LHCN-M2 (cell line): Measurements from ENCODE around the gene EIF2S2. TPM values are rescaled to one million over a fixed set of nuclear protein-coding genes. Genes with fewer than 3 reads are reported as not detected.
"Not testable (repeated sequence)": the region's sequence is repeated elsewhere in the genome, so short reads cannot be mapped to it uniquely, and the experiment has no call there.

ENCODE experiments used
- DNase-seq: peaks from one replicate; pipeline ENCODE4 v3.0.0-alpha.2; 2012; ENCODE audit warnings: low read depth
- polyA plus RNA-seq: library from polyadenylated mRNA; unstranded; fragments of >200 nt; gene quantifications from one replicate; pipeline ENCODE4 v1.2.1, GENCODE V29; 2012; ENCODE audit warnings: missing spikeins
- total RNA-seq: library from RNA; depleted of rRNA; stranded (reverse); fragments of >200 nt; gene quantifications from 2 replicates; pipeline ENCODE4 v1.2.3, GENCODE V29; 2014; rRNA removed

EIF2S2 gene, protein sequence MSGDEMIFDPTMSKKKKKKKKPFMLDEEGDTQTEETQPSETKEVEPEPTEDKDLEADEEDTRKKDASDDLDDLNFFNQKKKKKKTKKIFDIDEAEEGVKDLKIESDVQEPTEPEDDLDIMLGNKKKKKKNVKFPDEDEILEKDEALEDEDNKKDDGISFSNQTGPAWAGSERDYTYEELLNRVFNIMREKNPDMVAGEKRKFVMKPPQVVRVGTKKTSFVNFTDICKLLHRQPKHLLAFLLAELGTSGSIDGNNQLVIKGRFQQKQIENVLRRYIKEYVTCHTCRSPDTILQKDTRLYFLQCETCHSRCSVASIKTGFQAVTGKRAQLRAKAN
- total RNA-seq = 73.9 and 83.6 TPM in 2 replicates
- polyA plus RNA-seq = 51.0 TPM

DNA sequence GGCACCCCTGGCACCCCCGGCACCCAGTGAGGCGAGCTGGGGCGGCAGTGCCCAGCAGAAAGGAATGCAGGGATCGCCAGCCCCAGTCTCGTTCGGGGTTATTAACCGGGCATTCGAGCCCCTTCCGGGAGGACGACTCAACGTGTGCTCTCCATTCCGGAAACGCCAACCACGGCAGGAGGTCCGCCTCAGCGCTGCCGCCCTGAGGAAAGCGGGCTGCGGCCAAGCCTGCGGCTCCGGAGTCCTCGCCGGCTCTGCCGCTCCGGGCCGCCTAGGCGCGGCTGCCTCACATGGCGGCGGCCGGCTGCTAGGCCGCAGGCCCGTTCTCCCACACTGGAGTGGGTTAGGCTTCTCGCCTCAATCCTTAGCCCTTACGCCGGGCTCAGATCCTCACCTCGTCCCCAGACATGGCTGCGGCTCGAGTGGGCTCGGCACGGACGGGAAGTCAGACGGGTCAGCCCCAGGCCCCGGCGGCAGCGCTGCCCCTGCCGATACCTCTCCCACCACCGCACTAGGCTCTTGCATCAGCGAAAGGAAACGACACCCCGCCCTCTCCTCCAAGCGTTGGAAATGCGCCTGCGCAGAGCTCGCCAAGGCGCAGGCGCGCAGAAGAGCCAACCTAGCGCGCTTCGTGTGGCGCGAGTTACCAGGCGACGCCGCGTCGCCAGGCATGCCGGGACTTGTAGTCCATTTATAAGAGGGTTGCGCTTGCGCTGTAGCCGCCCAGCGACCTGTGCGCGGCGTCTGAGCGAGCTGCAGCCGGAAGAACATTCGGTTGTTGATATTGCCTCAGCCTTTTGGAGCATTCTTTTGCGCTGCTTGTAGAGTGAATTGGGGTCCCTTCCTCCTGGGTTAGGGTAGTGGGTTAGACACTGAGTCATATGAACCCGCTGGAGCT, at the start of gene EIF2S2:
Gene EIF2S2, minus strand, starts transcription at position 542 of the 898 bp plus-strand sequence. Its CDS starts 133 bp downstream, at position 409.
- peak; percentile 97 for DNase-seq

DNA sequence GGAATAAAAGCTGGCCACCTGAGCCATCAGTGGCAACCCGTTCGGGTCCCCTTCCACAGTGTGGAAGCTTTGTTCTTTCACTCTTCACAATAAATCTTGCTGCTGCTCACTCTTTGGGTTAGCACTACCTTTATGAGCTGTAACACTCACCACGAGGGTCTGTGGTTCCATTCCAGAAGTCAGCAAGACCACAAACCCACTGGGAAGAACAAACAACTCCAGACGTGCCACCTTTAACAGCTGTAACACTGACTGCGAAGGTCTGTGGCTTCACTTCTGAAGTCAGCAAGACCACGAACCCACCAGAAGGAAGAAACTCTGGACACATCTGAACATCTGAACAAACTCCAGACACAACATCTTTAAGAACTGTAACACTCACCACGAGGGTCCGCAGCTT, 45.7 kb upstream of the EIF2S2 start:
- DNase-seq = peak; percentile 30

DNA sequence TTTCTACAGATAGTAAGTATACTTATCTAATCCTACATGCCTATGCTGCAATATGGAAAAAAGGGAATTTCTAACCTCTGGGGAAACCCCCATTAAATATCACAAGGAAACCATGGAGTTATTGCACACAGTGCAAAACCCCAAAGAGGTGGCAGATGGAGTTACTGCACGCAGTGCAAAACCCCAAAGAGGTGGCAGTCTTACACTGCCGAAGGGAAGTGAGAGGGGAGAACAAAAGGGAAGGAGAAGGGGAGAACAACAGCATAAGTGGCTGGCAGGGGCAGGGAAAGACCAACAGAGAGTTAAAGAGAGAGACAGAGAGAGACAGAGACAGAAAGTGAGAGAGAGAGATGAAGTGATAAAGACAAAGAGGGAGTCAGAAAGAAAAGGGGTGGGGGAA, 43.8 kb upstream of the EIF2S2 start:
- no peak for DNase-seq

DNA sequence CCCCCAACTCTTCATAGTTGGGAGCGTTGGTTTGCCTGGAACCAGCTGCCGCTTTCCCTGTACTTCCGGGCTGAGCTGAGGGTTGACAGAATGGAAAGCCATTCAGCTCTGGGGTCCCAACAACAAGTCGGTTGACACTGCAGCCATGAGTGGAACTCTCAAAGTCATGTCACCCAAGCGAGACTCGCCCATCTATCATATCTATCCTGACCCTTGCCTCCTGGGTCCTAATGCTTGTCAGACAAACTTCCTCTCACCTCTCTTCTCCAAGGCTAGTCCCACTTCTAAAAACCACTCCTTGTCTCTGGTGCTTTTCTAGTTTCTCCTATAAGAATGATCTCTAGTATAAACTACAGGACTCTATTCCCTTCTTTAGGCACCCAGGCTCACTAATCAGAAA, 41.1 kb upstream of the EIF2S2 start:
- DNase-seq = not testable (repeated sequence)

DNA sequence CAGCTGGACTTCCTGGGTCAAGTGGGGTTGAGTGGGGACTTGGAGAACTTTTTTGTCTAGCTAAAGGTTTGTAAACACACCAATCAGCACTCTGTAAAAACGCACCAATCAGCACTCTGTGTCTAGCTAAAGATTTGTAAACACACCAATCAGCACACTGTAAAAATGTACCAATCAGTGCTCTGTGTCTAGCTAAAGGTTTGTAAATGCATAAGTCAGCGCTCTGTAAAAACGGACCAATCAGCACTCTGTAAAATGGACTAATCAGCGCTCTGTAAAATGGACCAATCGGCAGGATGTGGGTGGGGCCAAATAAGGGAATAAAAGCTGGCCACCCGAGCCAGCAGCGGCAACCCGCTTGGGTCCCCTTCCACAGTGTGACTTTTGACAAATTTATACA, 40.0 kb upstream of the EIF2S2 start:
- not testable (repeated sequence) for DNase-seq

DNA sequence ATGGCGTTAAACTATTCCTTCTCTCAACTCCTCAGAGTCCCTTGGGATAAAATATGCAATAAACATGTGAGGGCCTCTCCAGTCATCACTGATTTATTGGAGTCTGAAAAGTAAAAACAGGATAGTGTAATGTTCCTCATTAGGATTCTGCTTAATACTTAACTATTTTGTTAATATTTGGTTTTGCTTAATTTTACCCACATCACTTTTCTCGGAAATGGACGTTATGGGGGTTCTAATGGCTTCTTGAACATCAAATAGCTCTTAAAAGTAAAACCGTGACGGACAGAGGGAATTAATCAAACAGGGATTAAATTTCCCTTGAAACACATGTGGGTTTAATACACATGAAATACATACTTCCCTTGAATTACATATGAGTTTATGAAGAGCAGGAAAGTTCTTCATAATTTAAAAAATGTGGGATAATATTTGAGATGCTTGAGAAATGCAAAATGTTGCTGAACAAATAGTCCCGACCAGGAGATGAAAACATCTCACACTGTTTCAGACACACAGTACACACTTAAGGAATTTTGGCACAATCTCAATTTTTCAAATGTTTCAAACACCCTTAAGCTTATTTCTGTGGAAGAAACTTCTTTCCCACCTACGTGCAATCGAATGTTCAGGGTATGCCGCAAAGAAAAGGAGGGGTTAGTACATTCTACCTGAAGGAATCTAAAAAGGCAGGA, 38.4 kb upstream of the EIF2S2 start:
- no peak for DNase-seq

DNA sequence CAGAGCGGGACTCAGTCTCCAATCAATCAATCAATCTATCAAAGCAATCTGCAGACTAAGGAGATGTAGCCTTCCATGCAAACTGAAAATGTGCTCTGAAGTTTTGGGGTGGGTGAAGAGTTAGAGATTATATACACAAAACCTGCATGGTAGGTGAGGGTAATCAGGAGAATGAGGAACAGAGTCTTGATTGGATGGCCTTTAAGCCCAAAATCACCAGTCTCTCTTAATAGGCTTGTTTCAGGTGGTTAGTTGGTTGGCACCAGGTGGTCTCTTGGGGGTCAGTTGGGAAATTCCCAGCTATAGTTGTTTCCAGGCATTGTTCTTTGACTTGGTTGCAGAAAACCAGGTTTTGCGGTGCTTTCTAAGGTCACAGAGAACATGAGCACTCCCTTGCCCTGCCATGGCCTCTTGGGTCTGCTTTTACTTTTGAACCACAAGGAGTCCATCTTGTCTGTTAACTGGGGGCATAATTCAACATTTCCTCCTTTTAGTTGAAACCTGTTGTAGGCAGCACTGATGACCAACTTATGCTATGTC, 33.3 kb upstream of the EIF2S2 start:
- DNase-seq = no peak

DNA sequence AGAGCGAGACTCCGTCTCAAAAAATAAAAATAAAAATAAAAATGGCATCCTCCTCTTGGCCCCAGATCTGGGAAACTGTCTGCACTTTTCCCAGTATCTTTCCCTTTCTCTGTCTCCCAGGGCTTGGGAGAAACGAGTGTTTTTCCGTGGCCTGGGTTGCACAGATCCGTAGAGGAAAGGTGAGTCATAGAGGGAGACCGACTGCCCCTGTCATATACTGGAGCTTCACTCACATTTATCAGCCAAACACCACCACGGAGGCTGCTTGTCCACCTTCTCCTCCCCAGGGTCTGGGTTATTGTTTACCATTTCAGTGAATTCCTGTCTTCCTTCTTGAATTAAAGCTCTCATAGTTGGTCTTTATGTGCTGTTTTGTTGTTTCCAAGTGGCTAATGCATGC, 31.9 kb upstream of the EIF2S2 start:
- DNase-seq = no peak

DNA sequence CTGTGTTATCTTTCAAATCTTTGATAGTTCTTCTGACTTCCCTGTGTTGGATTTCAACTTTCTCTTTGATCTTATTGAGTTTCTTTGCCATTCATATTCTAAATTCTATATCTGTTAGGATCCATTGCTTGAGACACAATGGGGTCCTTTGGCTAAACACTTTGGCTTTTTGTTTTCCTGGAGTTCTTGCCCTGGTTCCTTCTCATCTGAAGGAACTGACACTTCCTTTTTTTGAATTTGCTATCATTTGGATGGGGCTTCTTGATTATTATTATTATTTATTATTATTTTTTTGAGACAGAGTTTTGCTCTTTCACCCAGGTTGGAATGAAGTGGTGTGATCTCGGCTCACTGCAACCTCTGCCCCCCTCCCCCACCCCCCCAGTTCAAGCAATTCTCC, 30.1 kb upstream of the EIF2S2 start:
- no peak for DNase-seq

DNA sequence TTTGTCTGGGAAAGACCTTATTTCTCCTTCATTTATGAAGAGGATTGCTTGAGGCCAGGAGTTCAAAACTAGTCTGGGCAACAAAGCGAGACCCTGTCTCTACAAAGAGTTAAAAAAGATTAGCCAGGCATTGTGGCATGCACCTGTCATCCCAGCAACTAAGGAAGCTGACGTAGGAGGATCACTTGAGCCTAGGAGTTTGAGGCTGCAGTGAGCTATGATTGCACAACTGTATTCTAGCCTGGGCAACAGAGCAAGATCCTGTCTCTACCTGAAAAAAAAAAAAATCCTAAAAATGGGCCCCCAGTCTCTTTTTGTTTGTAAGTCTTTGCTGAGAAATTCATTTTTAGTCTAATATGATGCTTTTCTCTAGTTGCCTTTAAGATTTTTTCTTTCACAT, 29.2 kb upstream of the EIF2S2 start:
- no peak for DNase-seq

DNA sequence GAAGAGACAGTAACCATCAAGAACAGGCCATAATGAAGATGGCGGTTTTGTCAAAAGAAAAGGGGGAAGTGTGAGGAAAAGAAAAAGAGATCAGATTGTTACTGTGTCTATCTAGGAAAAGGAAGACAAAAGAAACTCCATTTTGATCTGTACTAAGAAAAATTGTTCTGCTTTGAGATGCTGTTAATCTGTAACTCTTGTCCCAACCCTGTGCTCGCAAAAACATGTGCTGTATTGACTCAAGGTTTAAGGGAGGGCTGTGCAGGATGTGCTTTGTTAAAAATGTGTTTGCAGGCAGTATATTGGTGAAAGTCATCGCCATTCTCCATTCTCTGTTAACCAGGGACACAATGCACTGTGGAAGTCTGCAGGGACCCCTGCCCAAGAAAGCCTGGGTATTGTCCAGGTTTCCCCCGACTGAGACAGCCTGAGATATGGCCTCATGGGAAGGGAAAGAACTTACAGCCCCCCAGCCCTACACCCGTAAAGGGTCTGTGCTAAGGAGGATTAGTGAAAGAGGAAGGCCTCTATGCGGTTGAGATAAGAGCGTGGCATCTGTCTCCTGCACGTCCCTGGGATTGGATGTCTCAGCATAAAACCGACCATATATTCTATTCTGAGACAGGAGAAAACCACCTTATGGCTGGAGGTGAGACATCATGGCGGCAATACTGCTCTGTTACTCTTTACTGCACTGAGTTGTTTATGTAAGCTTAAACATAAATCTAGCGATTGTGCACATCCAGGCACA, 23.7 kb upstream of the EIF2S2 start:
- not testable (repeated sequence) for DNase-seq

DNA sequence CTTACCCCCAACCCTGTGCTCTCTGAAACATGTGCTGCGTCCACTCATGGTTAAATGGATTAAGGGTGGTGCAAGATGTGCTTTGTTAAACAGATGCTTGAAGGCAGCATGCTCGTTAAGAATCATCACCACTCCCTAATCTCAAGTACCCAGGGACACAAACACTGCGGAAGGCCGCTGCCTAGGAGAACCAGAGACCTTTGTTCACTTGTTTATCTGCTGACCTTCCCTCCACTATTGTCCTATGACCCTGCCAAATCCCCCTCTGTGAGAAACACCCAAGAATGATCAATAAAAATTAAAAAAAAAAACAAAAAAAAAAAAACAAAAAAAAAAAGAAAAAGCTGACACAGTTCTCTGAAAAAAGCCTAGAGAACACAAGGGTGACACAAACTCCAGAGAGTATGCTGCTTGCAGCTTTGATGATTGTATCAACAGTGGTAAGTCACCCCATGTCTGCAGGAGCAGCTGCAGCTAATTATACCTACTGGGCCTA, 21.4 kb upstream of the EIF2S2 start:
- DNase-seq = not testable (repeated sequence)

DNA sequence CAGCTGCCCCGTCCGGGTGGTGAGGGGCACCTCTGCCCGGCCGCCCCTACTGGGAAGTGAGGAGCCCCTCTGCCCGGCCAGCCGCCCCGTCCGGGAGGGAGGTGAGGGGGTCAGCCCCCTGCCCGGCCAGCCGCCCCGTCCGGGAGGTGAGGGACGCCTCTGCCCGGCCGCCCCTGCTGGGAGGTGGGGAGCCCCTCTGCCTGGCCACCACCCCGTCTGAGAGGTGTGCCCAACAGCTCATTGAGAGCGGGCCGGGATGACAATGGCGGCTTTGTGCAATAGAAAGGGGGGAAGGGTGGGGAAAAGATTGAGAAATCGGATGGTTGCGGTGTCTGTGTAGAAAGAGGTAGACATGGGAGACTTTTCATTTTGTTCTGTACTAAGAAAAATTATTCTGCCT, 20.9 kb upstream of the EIF2S2 start:
- DNase-seq = not testable (repeated sequence)

DNA sequence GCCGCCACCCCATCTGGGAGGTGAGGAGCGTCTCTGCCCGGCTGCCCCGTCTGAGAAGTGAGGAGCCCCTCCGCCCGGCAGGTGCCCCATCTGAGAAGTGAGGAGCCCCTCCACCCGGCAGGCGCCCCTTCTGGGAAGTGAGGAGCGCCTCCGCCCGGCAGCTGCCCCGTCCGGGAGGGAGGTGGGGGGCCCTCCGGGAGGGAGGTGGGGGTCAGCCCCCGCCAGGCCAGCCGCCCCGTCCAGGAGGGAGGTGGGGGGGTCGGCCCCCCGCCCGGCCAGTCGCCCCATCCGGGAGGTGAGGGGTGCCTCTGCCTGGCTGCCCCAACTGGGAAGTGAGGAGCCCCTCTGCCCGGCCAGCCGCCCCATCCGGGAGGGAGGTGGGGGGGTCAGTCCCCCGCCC, 20.4 kb upstream of the EIF2S2 start:
- not testable (repeated sequence) for DNase-seq

DNA sequence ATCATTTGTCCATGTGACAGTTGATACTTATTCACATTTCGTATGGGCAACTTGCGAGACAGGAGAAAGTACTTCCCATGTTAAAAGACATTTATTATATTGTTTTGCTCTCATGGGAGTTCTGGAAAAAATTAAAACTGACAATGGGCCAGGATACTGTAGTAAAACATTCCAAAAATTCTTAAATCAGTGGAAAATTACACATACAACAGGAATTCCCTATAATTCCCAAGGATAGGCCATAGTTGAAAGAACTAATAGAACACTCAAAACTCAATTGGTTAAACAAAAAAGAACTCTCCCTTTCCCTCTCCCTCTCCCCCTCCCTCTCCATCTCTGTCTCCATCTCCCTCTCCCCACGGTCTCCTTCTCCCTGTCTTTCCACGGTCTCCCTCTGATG, 19.4 kb upstream of the EIF2S2 start:
- DNase-seq = no peak

DNA sequence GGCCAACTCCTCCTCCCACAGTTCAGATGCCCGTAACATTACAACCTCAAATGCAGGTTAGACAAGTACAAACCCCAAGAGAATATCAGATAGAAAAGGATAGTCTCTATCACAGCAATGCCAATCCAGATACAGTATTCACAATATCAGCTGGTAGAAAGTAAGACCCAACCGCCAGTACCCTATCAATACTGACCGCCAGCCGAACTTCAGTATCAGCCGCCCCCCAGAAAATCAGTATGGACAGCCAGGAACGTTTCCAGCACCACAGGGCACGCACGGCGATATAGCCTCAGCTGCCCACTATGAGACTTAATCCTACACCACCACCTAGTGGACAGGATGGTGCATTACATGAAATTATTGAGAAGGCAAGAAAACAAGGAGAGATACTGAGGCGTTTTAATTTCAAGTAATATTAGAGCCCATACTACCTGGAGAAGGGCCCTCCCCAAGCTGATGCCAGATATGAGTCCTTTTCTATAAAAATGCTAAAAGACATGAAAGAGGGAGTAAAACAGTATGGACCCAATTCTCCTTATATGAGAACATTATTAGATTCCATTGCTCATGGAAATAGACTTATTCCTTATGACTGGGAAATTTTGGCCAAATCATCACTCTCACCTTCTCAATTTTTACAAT, 17.6 kb upstream of the EIF2S2 start:
- peak; percentile 68 for DNase-seq

DNA sequence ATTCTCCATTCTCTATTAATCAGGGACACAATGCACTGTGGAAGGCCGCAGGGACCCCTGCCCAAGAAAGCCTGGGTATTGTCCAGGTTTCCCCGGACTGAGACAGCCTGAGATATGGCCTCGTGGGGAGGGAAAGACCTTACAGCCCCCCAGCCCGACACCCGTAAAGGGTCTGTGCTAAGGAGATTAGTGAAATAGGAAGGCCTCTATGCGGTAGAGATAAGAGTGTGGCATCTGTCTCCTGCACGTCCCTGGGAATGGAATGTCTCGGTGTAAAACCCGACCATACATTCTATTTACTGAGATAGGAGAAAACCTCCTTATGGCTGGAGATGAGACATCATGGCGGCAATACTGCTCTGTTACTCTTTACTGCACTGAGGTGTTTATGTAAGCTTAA, 15.7 kb upstream of the EIF2S2 start:
- DNase-seq = no peak

DNA sequence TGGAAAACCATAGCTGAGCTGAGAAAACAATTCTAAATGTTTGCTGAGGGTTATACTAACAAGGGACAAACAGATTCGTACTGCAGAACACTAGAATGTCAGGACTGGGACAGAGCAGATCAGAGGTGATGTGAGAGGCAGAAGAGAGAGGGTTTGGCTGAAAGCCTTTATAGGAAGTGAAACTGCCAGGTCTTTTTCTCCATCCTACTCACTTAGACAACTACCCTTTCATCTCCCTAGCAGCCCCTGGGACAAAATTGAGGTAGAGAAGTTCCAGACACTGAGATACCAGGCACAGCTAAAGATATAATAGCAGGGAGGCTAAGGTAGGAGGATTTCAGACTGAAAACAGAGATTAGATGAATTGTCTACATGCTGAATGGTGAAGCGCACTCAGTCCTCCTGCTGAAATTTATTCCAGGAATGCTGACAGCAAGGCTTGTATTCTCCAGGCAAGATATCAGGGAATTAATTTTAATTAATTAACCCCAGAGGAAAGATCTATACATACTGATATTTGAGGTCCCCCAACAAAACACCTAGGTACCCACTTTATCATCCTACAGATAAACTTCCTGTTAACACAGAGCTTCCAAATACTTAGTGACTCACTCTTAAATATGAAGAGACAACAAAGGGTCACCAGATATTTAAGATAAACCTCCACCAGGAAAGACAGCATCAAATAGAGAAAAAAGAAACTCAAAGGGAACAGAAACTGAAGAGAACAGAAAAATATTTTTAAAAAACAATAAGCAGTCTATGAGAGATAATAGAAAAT, 12.6 kb upstream of the EIF2S2 start:
- DNase-seq = no peak

DNA sequence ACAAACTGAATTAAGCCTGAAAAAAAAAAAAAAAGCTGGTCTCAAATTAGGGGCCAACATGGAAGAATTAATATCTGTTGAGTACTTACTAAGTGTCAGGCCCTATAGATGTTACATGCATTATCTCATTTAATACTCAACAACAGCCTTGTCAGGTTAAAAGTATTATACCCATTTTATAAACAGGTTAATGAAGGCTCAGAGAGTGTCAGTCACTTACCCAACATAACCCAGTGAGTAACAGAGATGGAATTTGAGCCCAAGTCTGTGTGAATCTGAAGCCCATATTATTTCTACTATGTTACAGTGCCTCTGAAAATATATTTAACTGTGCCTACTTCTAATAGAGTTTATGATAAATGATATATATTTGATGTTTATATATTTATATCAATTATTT, 11.3 kb upstream of the EIF2S2 start:
- DNase-seq = no peak
